Liver (tissue), 3 donors: ENCODE data around the gene ZNF318.

ENCODE experiments used
- CTCF ChIP-seq: fragments of 150-350 bp; IDR thresholded peaks from 2 replicates; pipeline ENCODE4 v1.5.1; 2017; ENCODE audit warnings: improper control_type of control experiment, low read depth, low read length; ENCODE audit not compliant: missing input control
- HNF4A ChIP-seq, 2 donors: conservative IDR thresholded peaks; 2 replicates each; pipeline ENCODE4 v1.6.1; 2016; ENCODE audit warnings: antibody characterized with exemption in 2 of 2, mild to moderate bottlenecking in 2 of 2
- SP1 ChIP-seq: IDR thresholded peaks from 2 replicates; pipeline ENCODE4 v1.6.1; 2018; ENCODE audit warnings: antibody characterized with exemption, mild to moderate bottlenecking
- donor health status: healthy.
- donor health status: healthy.

GRCh38 chr6:43290905-43291355, 78.5 kb downstream of the ZNF318 start:
- TF ChIP-seq CTCF (no peak), SP1 (peak; percentile 60), HNF4A (conservative IDR thresholded peaks at IDR 0.05) (peak; percentile 83 to 89)
